Measurements from ENCODE around the gene MCCD1.

The MCCD1 gene

GRCh38 chr6:31573239-31574105, 44.7 kb downstream of the MCCD1 start:
- DNase-seq: no peak

- DNase-seq: no peak
These were observed 45.6 kb downstream of the MCCD1 start for GRCh38 chr6:31574106-31575061.

- DNase-seq: peak; percentile 80
These were observed 46.7 kb downstream of the MCCD1 start, which contains the start of gene TNF for GRCh38 chr6:31575335-31575901. Gene TNF, plus strand, starts transcription at chr6:31575565. Its CDS starts 177 bp downstream, at chr6:31575742.

- DNase-seq: no peak
These were observed 47.4 kb downstream of the MCCD1 start for GRCh38 chr6:31575952-31576685.

GRCh38 chr6:31576897-31577578, 48.3 kb downstream of the MCCD1 start:
- no peak for DNase-seq

GRCh38 chr6:31577579-31577966, 48.8 kb downstream of the MCCD1 start:
- no peak for DNase-seq

GRCh38 chr6:31578184-31579118, 49.7 kb downstream of the MCCD1 start:
- DNase-seq: no peak

GRCh38 chr6:31579119-31579505, 50.4 kb downstream of the MCCD1 start:
- no peak for DNase-seq

All from stimulated activated CD4-positive, alpha-beta T cell treated with anti-CD3 and anti-CD28 coated beads, Interleukin-12 subunit alpha, Interleukin-12 subunit beta, amount 100 ng/mL, for 4 hours (primary cell).